ENCODE results near the gene PRPF8. TPM values are rescaled to one million over a fixed set of nuclear protein-coding genes. Genes with fewer than 3 reads are reported as not detected.
A peak's percentile ranks its signal among the peaks of the same experiment; 100 is the strongest.

Gene PRPF8
- total RNA-seq (2021; fragmentation: NEBNext Ultra II Directional; extraction: Animal tissue kit (Norgen Biotek cat#: 25700)): 100 to 1,000 TPM; 224 to 285 (median 248) TPM
- long read RNA-seq, full-length matches to known transcripts: 2 of 52 reads
- long read RNA-seq, partial matches to known transcripts: 50 of 52 reads
- long read RNA-seq, other reads (novel, unspliced or antisense): 0 of 52 reads

DNA sequence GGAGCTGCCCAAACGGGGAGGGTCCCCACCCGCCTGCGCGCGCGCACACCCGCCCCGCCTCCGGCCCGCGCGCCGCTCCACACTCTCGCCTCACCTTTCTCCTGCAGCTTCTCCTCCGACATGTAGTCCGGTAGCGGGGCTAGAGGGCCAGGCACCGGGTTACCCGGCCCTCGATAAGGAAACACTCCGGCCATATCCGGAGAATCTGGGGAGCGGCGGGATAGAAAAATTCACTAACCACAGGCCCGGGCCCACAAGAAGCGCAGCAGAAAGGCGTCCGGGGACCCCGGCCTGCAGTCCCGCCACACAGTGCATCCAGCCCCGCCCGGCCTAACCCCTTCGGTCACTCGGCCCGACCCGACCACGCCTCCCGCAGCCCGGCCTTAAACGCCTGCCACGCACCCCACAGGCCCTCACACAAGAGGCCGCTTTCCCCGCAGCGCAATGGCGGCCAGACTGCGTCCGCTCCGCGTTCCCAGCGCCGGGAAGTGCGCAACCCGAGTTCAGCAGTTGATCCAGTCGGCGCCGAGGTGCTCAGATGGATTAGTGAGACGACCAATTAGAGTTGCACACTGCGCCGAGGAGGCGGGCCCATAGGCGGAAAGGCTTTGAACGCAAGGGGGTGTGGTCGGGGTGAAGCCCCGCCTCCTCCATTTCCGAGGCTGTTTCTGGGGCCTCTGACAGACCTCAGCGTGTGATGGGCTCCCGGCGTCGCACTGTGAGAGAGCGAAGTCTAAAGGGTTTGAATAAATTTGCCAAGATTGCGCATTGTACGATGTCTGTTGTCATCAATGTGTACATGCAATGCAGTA is at the start of gene PRPF8:
Gene PRPF8, minus strand, starts transcription at position 490 of the 812 bp plus-strand sequence. Its CDS starts 296 bp downstream, at position 194.
- TF ChIP-seq, protein P1, sequence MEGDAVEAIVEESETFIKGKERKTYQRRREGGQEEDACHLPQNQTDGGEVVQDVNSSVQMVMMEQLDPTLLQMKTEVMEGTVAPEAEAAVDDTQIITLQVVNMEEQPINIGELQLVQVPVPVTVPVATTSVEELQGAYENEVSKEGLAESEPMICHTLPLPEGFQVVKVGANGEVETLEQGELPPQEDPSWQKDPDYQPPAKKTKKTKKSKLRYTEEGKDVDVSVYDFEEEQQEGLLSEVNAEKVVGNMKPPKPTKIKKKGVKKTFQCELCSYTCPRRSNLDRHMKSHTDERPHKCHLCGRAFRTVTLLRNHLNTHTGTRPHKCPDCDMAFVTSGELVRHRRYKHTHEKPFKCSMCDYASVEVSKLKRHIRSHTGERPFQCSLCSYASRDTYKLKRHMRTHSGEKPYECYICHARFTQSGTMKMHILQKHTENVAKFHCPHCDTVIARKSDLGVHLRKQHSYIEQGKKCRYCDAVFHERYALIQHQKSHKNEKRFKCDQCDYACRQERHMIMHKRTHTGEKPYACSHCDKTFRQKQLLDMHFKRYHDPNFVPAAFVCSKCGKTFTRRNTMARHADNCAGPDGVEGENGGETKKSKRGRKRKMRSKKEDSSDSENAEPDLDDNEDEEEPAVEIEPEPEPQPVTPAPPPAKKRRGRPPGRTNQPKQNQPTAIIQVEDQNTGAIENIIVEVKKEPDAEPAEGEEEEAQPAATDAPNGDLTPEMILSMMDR (IDR thresholded peaks at IDR 0.05): no peak; the same call in 1 of the 2 replicates
- peak; percentile 97 for DNase-seq
- Mint-ChIP-seq H3K27ac (peak within 1 kb of the TSS; percentile 98), H3K4me1 (ENCODE audit: low read depth) (peaks cover 27% of the 10 kb centered on the region), H3K27me3 (ENCODE audit: insufficient read depth) (peaks cover 3% of the 10 kb centered on the region), H3K9me3 (no peaks in the 10 kb centered on the region), H3K4me3 (peak within 1 kb of the TSS; percentile 99), H3K36me3 (ENCODE audit: low read depth) (peaks cover 41% of the 10 kb centered on the region)

DNA sequence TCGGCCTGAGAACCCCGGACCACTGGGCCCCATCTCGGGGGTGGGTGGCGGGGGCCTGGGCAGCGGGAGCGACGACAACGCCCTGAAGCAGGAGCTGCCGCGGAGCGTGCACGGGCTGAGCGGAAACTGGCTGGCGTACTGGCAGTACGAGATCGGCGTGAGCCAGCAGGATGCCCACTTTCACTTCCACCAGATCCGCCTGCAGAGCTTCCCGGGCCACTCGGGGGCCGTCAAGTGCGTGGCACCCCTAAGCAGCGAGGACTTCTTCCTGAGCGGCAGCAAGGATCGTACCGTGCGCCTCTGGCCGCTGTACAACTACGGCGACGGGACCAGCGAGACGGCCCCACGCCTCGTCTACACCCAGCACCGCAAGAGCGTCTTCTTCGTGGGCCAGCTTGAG is 49.1 kb upstream of the PRPF8 start:
- H3K9me3 Mint-ChIP-seq: no peaks in the 10 kb centered on the region
- TF ChIP-seq, protein P1 (IDR thresholded peaks at IDR 0.05): no peak
- H3K4me3 Mint-ChIP-seq: no peak overlapping the region
- H3K36me3 Mint-ChIP-seq (ENCODE audit: low read depth): peaks cover 18% of the 10 kb centered on the region
- H3K27ac Mint-ChIP-seq: no peak overlapping the region
- DNase-seq: no peak
- H3K27me3 Mint-ChIP-seq (ENCODE audit: insufficient read depth): peaks cover 2% of the 10 kb centered on the region; the same call in 1 of the 2 replicates
- H3K4me1 Mint-ChIP-seq (ENCODE audit: low read depth): peaks cover 16% of the 10 kb centered on the region

DNA sequence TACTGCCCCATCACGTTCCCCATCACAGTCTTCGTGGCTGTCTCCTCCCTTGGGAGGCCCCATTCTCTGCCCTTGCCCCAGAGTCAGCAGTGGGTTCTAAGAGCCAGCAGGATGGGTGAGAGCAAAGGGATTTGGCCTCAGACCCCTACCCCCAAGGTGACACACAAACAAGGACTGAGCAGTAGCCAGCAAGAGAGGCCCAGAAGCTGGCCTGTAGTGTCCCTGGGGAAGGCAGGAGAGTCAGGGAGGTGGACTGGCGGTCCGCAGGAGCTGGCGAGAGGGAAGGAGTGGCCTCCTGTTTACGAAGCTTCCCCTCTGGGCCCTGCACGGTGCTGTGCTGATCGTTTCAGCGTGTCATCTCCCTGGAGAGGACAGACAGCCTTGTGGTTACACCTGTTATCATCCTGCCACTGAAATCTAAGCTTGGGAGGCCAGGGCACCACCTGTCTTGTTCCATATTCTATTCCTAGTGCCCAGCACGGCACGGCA is 48.2 kb upstream of the PRPF8 start:
- H3K27ac Mint-ChIP-seq: no peak overlapping the region
- no peaks in the 10 kb centered on the region for H3K9me3 Mint-ChIP-seq
- no peak for DNase-seq
- H3K36me3 Mint-ChIP-seq (ENCODE audit: low read depth): peaks cover 20% of the 10 kb centered on the region
- H3K4me1 Mint-ChIP-seq (ENCODE audit: low read depth): peaks cover 16% of the 10 kb centered on the region
- TF ChIP-seq, protein P1 (IDR thresholded peaks at IDR 0.05): no peak
- peaks cover 4% of the 10 kb centered on the region for H3K27me3 Mint-ChIP-seq (ENCODE audit: insufficient read depth)
- no peak overlapping the region for H3K4me3 Mint-ChIP-seq

DNA sequence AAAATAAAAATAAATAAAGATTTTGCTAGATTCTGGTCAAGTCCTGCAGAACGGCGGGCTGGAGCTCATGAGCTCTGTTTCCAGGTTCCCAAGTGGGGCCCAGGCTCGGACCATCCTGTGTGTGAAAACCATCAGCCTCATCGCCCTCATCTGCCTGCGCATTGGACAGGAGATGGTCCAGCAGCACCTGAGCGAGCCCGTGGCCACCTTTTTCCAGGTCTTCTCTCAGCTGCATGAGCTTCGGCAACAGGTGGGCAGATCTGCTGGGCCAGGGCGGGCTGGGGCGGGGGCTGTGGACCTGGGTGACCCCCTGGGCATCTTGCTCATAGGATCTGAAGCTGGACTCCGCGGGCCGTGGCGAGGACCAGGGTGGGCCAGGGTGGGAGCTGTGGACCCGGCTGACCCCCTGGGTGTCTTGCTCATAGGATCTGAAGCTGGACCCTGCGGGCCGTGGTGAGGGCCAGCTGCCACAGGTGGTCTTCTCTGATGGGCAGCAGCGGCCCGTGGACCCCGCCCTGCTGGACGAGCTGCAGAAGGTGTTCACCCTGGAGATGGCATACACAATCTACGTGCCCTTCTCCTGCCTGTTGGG is 47.7 kb upstream of the PRPF8 start:
- Mint-ChIP-seq H3K27ac (no peak overlapping the region), H3K36me3 (ENCODE audit: low read depth) (peaks cover 16% of the 10 kb centered on the region)

DNA sequence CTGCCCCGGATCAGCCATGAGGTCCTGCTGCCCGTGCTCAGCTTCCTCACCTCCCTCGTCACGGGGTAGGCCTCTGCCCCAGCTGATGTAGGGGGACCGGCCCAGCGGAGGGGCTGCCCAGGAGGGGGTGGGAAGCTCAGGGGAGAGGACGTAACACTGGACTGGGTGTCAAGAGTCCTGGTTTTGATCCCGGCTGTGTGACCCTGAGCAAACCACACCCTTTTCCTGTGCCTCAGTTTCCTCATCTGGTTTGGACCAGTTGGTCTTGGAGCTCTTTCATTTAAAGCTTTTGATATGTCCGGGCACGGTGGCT is 46.5 kb upstream of the PRPF8 start:
- TF ChIP-seq, protein P1 (IDR thresholded peaks at IDR 0.05): no peak
- 0 out of 2 replicates have a peak overlapping the region, but pooled peaks have one; percentile 25 for H3K4me3 Mint-ChIP-seq
- peaks cover 4% of the 10 kb centered on the region for H3K27me3 Mint-ChIP-seq (ENCODE audit: insufficient read depth)
- peak overlapping the region; percentile 90 for H3K27ac Mint-ChIP-seq
- H3K4me1 Mint-ChIP-seq (ENCODE audit: low read depth): peaks cover 16% of the 10 kb centered on the region
- H3K36me3 Mint-ChIP-seq (ENCODE audit: low read depth): peaks cover 11% of the 10 kb centered on the region
- H3K9me3 Mint-ChIP-seq: no peaks in the 10 kb centered on the region
- no peak for DNase-seq

More for the DNA sequence above, 47.7 kb upstream of the PRPF8 start:
- TF ChIP-seq, protein P1 (IDR thresholded peaks at IDR 0.05): no peak
- Mint-ChIP-seq H3K4me1 (ENCODE audit: low read depth) (peaks cover 16% of the 10 kb centered on the region), H3K4me3 (no peak overlapping the region), H3K9me3 (no peaks in the 10 kb centered on the region), H3K27me3 (ENCODE audit: insufficient read depth) (peaks cover 4% of the 10 kb centered on the region)
- DNase-seq: no peak
